RWPE2 (cell line): ENCODE measurements around the gene PDLIM4.

Experiments
- ATAC-seq: fragments of 200-7000 bp; cut with Tn5 transposase; 3 replicates; pipeline ENCODE4 v1.9.1; 2021; ENCODE audit warnings: low read depth
- DNase-seq: peaks from one replicate; pipeline ENCODE4 v3.0.0-alpha.2; 2020; ENCODE audit warnings: low spot score
- H3K27ac ChIP-seq: fragments of 450-650 bp; 2 replicates; pipeline ENCODE4 v1.5.1; 2017; ENCODE audit warnings: mild to moderate bottlenecking; ENCODE audit not compliant: poor library complexity, severe bottlenecking
- H3K27me3 ChIP-seq: fragments of 250-450 bp; sonication (Bioruptor Pico); 2 replicates; pipeline ENCODE4 v1.5.1; 2021; ENCODE audit warnings: mild to moderate bottlenecking, moderate library complexity; ENCODE audit not compliant: insufficient read depth, poor library complexity, severe bottlenecking
- H3K36me3 ChIP-seq: fragments of 250-450 bp; sonication (Bioruptor Pico); 2 replicates; pipeline ENCODE4 v1.5.1; 2020; ENCODE audit warnings: low read depth, mild to moderate bottlenecking, moderate library complexity
- H3K4me1 ChIP-seq: fragments of 250-450 bp; sonication (Bioruptor Pico); 2 replicates; pipeline ENCODE4 v1.5.1; 2021; ENCODE audit warnings: mild to moderate bottlenecking, moderate library complexity; ENCODE audit not compliant: insufficient read depth, poor library complexity, severe bottlenecking
- H3K4me3 ChIP-seq: fragments of 250-450 bp; sonication (Bioruptor Pico); 2 replicates; pipeline ENCODE4 v1.5.1; 2021; ENCODE audit warnings: mild to moderate bottlenecking, moderate library complexity; ENCODE audit not compliant: severe bottlenecking
- H3K9me3 ChIP-seq: fragments of 250-450 bp; sonication (Bioruptor Pico); 2 replicates; pipeline ENCODE4 v1.5.1; 2021; ENCODE audit warnings: mild to moderate bottlenecking, moderate library complexity; ENCODE audit not compliant: severe bottlenecking
- TF ChIP-seq, protein P1 (sequence below): fragments of 450-650 bp; IDR thresholded peaks from one replicate; pipeline ENCODE4 v1.5.1; 2017; ENCODE audit warnings: mild to moderate bottlenecking, moderate library complexity; ENCODE audit not compliant: poor library complexity, severe bottlenecking

The PDLIM4 gene

DNA sequence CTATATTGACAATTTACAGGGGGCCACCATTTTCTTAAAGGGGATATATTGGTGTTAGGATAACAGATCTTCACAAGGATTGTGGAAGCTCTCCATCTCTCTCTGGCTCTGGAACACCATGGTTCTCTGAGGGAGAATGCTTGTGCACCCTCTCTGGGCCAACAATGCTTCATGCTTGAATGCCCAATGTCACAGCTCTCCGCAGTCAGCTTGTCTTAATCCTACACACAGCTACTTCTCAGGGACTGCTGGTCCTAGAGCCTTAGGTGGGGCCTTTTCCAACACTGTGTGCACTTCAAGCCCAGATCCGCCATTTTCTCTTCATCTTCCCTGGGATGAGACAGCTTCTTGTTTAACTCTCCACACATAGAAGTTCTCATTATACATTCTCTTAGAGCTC, 6.9 kb upstream of the PDLIM4 start:
- no peaks in the 10 kb centered on the region for H3K36me3 ChIP-seq
- no peaks in the 10 kb centered on the region for H3K27me3 ChIP-seq
- no peak overlapping the region for H3K4me3 ChIP-seq
- TF ChIP-seq, protein P1, sequence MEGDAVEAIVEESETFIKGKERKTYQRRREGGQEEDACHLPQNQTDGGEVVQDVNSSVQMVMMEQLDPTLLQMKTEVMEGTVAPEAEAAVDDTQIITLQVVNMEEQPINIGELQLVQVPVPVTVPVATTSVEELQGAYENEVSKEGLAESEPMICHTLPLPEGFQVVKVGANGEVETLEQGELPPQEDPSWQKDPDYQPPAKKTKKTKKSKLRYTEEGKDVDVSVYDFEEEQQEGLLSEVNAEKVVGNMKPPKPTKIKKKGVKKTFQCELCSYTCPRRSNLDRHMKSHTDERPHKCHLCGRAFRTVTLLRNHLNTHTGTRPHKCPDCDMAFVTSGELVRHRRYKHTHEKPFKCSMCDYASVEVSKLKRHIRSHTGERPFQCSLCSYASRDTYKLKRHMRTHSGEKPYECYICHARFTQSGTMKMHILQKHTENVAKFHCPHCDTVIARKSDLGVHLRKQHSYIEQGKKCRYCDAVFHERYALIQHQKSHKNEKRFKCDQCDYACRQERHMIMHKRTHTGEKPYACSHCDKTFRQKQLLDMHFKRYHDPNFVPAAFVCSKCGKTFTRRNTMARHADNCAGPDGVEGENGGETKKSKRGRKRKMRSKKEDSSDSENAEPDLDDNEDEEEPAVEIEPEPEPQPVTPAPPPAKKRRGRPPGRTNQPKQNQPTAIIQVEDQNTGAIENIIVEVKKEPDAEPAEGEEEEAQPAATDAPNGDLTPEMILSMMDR = no peak
- no peak for ATAC-seq
- H3K9me3 ChIP-seq = no peaks in the 10 kb centered on the region
- H3K4me1 ChIP-seq = peaks cover 2% of the 10 kb centered on the region
- DNase-seq = peak; percentile 11
- no peak overlapping the region for H3K27ac ChIP-seq

DNA sequence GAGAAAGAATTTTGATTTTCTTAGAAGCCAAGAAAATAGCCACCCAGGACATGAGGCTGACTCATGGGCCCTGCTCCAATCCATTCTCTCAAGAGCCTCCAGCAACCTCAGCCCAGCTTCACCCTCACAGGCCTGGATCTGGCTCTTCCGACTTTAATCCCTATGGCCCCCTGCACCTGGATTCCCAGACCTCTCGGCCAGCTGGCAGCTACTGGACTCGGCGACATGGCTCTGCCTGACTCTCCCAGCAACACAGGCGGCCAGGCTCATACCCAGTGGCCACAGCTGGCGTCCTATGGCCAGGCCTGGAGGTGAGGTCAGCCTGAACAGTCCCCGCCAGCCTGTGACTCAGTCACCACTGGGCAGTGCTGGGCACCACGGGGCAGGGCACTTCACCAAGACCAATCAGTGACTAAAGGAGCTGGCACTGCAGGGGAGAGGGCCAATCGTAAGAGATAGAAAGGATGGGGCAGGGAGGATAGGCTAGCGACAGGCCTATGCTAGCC, 6.2 kb upstream of the PDLIM4 start:
- no peaks in the 10 kb centered on the region for H3K9me3 ChIP-seq
- H3K36me3 ChIP-seq = no peaks in the 10 kb centered on the region
- ATAC-seq = no peak
- peak; percentile 70 for DNase-seq
- peaks cover 2% of the 10 kb centered on the region for H3K4me1 ChIP-seq
- no peaks in the 10 kb centered on the region for H3K27me3 ChIP-seq
- no peak overlapping the region for H3K27ac ChIP-seq
- TF ChIP-seq, protein P1 = no peak
- no peak overlapping the region for H3K4me3 ChIP-seq

DNA sequence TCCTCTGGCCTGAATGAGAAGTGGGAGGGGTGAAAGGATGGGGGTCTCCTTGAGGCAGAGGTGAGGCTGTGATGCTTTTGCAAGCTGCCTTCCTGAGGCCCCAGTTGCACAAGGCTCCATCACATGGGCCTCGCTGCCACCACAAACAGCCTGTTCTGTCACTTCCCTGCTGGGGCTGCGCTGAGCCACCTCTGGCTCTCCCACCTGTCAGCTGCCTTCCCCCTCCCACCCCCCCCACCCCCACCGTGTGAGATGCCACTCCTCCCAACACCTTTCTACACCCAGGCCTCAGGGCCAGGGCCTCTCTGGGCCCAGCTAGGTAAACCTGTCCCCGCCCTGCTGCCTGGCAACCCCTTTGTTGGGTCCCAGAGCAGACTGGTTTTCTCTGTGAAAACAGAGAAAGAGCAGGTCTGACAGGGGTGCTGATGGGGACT, 4.5 kb upstream of the PDLIM4 start:
- peaks cover 2% of the 10 kb centered on the region for H3K4me1 ChIP-seq
- H3K27ac ChIP-seq = no peak overlapping the region
- H3K4me3 ChIP-seq = no peak overlapping the region
- no peaks in the 10 kb centered on the region for H3K36me3 ChIP-seq
- H3K9me3 ChIP-seq = no peaks in the 10 kb centered on the region
- ATAC-seq = no peak
- peak; percentile 51 for DNase-seq
- TF ChIP-seq, protein P1 = no peak
- no peaks in the 10 kb centered on the region for H3K27me3 ChIP-seq

DNA sequence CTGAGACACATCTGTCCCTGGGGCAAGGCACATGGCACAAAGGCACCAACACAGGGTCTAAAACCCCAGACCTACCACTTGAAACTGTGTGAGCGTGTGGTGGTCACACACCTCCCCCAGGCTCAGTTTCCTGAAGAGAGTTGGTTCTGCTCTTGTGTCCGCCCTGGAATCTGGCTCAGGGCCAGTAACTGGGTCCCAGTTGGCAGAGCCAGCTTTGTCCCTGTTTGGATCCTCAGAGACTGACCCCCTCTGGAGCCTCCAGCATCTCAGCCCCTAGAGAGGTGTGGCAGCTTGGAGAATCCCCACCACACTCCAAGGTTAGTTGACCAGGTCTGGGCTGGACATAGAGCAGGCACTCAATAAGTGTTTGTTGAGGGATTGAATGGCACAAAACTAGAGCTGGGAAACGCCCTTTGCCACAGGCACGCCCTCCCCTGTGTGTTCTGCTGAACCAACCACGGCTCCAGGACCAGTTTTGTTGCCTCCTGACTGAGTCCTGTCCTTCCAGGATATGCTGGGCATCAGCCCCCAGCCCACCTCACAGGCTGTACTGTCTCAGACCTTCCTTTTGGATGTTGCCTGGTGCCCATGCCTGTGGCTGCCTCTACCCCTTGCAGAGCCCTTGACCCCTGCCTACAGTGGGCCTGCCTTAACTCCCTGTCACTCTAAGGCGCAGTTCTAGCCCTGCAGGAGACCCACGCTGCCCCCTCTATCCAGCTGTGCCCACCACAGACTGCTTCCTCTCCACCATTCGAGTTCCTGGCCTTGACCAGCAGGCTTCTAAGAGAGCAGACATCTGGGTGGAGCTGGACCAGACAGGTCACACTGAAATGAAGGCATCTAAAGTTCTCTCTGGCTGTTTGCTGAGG, 3.8 kb upstream of the PDLIM4 start:
- TF ChIP-seq, protein P1 = no peak
- no peaks in the 10 kb centered on the region for H3K9me3 ChIP-seq
- DNase-seq (peak; percentile 51), ATAC-seq (no peak)
- H3K27me3 ChIP-seq = no peaks in the 10 kb centered on the region
- no peak overlapping the region for H3K4me3 ChIP-seq
- no peak overlapping the region for H3K27ac ChIP-seq
- H3K4me1 ChIP-seq = peaks cover 4% of the 10 kb centered on the region
- no peaks in the 10 kb centered on the region for H3K36me3 ChIP-seq
